ENCODE measurements around the gene EMILIN1. TPM values are rescaled to one million over a fixed set of nuclear protein-coding genes. Genes with fewer than 3 reads are reported as not detected.

The EMILIN1 gene
- total RNA-seq, result 66.1 TPM

DNA sequence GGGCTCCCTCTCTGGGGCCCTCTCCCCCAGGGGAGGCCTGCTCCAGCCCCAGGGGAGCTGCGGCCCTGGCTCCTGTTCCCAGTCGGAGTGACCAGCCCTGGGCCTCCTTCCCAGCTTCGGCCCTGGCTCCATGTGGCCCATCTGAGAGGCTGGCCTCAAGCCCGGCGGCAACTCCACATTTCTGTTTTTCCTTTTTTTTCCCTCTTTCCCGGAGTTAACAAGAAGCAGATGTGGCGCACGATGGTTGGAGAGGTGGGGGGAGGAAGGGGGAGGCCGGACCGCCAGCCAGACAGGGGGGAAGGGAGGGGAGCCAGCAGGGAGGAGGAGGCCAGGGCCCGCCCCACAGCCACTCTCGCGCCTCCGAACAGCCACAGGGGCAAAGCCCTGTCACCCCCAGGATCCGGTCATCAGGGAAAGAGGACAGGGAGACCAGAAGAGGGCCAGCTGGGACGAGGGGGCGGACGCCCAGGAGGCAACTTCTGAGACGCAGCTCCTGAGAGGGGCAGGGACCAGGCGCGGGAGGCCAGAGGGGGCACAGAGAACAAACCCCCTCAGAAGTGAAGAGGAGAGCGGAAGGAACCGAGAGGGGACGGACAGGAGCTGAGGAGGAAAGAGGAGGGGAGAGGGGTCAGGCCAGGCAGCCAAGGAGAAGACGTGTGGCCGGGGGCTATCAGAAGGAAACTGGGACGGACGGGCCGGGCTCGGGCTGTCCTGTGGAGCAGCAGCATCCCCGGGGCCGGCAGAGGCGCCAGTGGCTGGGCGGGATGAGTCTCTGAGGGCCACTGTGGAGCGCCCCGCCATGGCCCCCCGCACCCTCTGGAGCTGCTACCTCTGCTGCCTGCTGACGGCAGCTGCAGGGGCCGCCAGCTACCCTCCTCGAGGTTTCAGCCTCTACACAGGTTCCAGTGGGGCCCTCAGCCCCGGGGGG, at the start of gene EMILIN1:
Gene EMILIN1, plus strand, starts transcription at position 349 of the 928 bp plus-strand sequence. Its CDS starts 451 bp downstream, at position 800.
- DNase-seq, result peak; percentile 93

DNA sequence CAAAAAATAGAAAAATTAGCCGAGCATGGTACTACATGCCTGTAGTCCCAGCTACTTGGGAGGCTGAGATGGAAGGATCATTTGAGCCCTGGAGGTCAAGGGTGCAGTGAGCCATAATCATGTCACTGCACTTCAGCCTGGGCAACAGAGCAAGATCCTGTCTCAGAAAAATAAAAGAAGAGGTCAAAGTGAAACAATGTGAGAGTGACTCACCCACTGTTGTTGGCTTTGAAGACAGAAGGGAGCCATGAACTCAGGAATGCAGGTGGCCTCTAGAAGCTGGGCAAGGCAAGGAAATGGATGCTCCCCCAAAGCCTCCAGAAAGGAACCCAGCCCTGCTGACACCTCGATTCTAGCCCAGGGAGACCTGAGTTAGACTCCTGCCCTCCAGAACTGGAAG, 49.4 kb upstream of the EMILIN1 start:
- no peak for DNase-seq

DNA sequence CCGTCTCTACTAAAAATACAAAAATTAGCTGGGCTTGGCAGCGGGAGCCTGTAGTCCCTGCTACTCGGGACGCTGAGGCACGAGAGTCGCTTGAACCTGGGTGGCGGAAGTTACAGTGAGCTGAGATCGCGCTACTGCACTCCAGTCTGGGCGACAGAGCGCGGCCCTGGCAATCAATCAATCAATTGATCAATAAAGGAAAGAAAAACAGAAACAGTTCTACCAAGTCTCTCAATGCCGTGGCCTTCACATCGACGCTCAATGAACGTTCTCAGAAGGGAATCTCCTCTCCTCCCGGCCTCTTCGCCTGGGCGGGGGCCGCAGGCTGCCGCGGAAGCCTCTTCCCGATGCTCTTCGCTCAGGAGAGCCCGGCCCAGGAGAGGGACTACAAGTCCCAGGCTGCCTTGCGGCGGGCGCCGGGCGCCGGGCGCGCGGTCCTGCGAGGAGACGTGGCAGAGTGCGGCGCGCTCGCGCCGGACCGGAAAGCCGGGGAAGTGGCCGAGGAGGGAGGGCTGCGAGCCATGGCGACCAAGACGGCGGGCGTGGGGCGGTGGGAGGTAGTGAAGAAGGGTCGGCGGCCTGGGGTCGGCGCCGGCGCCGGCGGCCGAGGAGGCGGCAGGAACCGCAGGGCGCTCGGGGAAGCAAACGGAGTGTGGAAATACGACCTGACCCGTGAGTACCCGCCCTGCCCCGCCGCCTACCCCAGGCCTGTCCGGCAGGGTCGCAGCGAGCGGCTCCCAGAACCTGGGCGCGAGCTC, 45.7 kb upstream of the EMILIN1 start, which contains the start of gene TMEM214:
Gene TMEM214, plus strand, starts transcription at position 471 of the 758 bp plus-strand sequence. Its CDS starts 51 bp downstream, at position 522.
- DNase-seq, result peak; percentile 70

DNA sequence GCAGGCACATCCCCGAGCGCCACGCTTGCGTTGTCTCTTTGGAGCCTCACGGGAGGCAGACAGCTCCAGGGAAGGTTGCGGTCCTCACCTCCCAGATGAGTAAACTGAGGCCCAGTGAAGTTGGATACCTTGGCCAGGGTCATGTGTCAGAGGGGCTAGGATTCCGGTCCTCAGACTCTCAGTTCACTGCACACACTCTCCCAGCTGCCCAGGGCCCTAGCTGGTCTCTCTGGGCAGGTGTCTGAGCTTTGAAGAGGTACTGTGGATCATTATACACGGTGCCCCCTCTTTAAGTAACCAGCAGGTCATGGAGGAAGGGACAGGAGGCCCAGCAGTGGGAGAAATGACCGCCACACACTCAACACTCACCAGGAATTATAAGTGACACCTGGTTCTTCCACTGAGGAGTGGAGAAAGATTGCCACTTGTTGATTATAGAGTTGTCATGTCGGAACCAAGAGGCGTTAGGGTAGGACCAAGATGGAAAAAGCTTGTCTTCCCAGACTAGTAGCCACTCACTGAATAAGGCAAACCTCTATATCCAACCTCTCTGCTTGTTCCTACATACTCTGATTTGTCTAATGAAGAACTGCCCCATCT, 45.1 kb upstream of the EMILIN1 start:
- DNase-seq, result no peak

DNA sequence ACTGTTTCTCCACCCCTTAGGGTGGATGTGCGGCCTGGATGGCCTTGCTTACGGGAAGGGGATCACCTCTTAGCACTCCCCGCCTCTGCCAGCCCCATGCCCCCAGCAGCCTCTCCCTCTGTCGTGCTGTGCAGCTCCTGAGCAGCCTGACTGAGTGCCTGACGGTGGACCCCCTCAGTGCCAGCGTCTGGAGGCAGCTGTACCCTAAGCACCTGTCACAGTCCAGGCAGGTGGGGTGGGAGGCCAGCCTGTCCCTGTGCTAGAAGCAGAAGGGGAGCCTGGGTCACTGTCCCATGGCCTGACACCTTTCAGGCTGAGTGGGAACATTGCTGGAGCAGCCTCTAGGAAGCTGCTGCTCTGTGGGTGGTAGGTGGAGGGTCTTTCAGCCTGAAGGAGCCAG, 40.4 kb upstream of the EMILIN1 start:
- DNase-seq, result no peak

DNA sequence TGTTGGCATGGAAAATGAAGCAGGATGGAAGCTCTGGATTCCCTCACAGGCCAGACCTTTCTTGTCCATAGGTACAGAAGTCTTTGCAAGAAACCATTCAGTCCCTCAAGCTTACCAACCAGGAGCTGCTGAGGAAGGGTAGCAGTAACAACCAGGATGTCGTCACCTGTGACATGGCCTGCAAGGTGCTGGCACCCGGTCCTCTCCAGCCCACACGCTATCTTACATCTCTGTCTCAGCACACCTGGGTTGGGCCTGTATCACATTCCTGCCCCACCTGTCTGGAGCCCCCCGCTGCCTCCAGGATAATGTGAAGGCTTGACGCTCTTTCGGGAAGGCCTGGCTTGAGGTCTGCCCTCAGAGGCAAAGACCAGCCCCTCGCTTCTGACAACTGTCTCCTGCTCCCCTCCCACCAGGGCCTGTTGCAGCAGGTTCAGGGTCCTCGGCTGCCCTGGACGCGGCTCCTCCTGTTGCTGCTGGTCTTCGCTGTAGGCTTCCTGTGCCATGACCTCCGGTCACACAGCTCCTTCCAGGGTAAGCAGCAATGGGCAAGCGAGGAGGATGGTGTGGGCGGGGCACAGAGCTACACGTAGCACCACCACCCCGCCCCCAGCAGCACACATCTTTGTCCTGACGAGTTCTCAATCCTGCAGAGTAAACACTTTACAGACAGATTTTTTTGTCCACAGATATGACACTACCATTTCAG, 39.6 kb upstream of the EMILIN1 start:
- no peak for DNase-seq

DNA sequence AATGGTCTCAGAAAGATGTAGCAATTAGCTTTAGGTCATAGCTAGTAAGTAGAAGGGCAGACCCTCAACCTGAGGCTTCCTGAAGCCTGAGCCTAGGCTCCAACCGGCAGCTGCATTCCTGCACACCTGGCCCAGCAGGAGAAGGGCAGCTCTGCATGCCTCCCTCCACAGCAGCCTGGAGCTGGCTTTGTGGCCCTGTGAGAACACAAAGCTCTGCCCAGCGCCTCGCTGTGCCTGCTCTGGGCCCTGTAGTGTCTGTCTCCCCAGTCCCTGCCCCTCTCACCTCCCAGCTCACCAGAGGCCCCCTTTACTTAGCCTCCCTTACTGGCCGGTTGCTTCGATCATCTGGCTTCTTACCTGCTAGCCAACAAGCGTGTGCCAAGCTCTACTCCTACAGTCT, 39.0 kb upstream of the EMILIN1 start:
- no peak for DNase-seq

DNA sequence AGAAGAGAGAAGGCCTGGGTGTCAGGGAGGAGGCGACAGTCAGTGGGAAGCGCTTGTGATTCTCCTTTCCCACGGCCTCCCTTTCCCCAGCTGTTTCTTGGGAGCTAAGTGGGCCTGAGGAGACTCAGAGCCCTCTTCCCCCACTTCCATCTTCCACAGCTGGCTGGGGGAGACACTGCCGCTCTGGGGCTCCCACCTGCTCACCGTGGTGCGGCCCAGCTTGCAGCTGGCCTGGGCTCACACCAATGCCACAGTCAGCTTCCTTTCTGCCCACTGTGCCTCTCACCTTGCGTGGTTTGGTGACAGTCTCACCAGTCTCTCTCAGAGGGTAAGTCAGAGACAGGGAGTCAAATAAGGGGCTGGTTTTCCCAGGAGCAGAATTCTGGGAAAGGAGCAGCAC, 38.5 kb upstream of the EMILIN1 start:
- no peak for DNase-seq

DNA sequence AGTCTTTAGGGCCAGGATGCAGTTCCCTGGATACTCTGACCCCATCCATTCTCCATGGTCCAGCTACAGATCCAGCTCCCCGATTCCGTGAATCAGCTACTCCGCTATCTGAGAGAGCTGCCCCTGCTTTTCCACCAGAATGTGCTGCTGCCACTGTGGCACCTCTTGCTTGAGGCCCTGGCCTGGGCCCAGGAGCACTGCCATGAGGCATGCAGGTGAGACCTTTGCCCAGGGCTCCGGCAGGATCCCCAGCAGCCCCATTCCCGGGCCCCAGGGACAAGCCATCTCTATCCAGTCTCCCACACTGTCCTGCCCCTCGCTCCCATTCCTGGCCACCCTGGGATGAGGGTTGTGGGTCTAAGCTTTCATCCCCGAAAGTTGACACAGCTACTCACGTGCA, 38.1 kb upstream of the EMILIN1 start:
- no peak for DNase-seq

DNA sequence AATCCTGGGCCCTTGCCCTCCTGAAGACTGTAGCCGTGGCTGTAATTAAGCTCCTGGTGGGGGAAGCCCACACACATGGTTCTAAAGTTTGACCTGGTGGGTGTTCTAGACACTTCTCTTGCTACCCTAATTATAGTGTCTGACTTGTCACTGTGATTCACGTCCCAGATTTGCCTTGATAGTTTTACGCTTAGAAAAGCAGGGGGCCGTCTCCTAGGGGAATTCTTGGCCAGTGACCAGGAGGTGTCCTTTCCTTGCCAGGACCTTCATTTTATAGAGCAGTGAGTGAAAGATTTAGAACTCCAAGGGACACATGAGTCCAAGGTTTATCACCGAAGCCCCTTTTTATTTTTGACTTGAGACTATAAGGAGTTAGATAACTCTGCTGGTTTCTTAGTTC, 36.7 kb upstream of the EMILIN1 start:
- no peak for DNase-seq

DNA sequence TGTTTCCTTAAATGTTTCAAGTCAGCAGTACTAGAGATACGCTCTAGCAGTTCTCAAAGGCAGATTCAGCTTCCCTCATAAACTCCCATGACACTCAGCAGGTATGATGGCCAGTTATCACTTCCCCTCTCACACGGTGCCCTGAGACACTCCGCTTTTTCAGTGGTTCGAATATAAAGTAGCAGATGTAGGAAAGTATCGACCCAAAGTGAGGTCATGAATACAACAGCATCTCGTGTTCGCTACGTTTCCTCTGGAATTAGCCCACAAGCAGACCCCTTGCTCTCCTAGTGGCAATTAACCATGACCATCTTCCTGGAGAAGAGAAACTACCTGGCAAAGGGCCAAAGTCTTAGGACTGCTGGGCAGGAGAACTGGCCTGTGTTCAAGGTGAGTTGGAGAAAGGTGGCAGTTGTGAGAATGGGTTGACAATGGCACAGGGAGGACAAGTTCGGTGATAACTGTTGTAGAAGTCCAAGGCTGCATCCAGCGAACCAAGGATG, 36.2 kb upstream of the EMILIN1 start:
- no peak for DNase-seq

DNA sequence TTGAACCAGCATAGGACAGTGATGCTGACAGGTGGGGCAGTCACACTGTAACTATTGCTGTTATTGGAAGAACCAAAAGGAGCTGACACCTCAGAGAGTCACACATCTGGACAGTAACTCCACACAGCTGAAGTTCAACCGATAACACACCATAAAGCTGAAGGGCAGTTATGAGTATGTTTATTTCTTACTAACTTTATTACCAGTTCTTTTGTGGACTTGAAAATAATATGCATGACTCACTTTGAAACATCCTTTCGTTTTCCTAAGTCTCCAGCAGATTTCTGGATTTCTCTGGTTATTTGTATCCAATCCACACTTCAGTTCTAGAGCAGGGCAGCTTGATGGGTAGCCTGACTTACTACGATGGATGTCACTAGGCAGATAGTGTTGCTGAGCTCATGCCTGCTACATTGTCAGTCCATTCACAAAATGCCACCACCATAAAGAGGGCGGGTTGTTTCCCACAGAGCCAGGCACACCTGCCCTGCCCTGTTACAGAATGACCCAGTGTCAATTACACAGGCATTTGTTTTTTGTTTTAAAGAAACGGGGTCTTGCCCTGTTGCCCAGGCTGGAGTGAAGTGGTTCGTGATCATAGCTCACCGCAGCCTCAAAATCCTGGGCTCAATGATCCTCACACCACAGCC, 35.3 kb upstream of the EMILIN1 start:
- DNase-seq, result no peak

DNA sequence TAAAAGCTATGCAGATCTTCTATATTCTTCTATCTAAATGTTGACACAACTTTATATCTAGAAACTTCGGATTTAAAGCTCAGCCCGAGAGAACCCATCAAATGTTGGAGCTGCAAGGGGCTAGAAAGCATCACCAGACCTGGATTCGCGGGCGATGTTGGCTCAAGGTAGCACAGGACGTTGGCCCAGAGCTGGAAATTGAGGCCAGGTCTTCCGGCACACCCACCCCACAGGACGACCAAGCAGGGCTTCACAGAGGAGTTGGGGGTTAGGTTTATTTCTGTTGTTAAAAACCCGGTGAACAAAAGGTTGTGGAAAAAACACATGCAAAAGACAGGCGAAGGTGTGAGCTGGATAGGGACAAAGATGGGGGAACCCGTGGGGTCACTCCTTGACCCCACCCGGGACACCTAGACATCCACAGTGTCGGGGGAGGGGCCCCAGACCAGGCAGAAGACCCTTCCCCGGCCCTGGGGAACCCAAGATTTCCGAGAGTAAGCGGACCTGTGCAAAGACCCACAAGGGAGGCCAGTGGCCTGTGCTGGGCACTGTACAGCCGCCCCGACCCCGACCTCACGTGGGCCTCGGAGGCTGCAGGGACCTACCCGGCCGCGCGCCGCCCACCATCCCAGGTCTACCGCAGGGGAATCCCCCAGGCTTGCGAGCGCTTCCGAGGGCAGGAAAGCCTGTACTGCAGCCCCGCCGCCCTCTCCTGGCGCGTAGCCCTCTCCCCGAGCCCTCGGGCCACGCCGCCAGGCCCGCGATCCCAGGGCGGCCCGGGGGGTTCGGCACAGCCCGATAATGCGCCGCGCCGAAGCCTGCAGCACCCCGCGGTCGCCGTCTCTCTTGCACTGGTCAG, 28.8 kb upstream of the EMILIN1 start:
- no peak for DNase-seq

DNA sequence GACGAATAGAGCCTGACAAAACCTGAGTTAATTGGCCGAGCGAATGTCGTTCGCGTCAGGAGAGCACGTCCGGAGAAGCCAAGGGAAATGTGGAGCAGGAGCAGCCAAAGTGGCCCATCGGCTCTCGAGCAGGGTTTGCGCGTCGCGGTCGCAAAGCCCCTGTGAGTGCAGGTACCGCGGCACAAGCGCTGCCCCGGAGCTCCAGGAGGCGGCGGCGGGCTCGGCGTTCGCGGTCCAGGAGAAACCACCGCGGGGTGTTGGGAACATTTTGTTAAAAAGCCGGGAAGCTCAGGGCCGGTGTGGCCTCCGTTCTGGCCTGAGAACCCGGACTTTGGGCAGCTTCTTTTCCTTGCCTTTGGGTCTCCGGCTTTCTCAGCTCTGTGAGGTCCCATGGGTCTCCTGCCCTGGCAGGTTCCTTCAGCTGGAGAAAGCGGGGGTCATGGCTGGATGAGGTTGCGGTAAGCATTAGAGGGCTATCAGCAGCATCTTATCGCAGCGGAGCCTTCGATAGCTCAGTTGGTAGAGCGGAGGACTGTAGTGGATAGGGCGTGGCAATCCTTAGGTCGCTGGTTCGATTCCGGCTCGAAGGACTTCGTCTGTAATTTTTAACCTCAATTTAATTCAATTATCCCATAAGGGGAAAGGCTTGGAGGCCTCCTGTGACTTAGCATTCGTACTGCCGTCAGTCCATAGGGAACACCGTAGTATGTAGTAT, 28.0 kb upstream of the EMILIN1 start:
- peak; percentile 97 for DNase-seq

DNA sequence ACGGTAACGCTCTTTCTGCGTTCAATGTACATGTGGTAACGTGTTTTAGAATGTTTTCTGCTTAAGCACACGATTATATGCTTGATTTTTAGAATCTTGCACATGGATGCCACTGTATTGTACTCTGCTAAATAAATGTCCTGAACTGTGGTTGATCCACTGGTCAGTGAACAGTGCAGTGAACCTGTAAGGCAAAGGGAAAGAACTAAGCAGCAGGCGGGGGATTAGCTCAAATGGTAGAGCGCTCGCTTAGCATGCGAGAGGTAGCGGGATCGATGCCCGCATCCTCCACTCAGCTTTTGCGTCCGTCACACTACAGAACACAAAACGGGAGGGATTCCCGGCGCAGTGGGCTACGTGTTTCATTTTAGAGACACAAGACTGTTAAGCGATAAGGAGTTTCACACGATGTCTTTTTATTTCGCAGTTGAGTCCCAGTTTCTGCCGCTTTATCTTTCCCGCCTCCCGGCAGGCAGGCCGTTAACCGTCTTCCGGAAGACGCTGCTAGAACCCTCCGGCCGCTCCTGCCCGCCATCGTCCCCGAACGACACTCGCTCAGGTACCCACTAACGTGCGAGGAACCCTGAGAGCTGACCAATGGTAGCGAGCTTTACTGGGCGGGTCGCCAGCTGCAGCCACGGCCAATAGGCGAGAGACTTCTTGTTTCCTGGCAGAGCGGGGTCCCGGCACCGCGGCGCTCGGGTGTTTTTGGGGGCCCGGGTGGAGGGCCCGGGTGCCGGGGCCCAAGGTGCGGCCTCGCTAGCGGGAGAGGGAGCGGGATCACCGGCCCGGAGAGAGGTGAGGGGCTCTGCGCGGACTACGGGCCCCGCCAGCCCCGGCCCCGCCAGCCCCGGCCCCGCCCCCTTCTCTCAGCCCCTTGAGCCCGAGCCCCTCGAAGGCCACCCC, 27.2 kb upstream of the EMILIN1 start, which contains the start of gene AGBL5:
Gene AGBL5, plus strand, starts transcription at position 673 of the 906 bp plus-strand sequence. CDS start 1,291 bp downstream, outside the sequence.
- DNase-seq, result peak; percentile 97

DNA sequence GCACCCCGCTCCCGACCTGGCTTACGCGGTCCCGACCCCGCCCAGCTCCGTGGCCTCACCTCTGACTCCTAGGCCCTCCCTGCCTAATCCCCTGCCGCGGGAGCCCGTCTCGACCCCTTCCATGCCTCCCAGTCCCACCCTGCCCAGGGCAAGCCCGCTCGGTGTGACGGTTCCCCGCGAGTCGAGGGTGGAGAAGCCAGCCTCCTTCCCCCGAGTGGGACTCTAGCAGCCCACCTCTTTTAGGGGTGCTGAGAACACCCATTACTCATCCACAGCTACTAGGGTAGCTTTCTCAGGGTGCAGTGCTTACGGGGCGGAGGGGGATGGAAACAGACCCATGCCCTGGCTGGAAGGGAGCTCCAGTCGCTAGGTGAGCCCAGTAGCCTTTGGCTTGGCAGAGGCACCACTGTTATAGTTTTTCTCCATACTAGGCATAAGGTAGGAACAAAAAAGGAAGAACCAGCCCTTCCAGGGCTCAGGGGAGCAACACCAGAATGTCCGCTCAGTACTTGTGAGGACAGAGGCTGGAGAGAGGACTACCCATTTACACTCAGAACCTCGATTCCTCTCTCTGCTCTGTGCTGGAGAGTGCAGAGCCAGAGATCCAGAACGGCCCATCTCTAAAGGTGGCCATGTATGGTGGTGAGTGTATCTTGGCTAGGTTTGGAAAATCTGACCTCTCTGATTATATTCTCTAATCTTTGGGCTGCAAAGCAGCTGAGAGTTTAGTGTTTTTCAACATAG, 26.3 kb upstream of the EMILIN1 start:
- DNase-seq, result no peak

DNA sequence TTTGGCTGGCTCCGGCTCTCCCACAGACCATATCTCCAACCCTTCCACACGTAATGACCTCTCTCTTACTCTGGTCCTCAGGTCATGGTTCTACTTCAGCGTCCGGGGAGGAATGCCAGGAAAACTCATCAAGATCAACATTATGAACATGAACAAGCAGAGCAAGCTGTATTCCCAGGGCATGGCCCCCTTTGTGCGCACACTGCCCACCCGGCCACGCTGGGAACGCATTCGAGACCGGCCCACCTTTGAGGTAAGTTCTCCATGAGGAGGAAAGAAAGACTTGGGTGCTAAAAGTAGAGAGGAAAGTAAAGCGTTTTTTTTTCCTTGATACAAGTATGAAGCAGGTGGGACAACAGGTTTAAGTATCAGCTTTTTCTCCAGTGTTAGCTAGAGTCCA, 25.1 kb upstream of the EMILIN1 start:
- no peak for DNase-seq

DNA sequence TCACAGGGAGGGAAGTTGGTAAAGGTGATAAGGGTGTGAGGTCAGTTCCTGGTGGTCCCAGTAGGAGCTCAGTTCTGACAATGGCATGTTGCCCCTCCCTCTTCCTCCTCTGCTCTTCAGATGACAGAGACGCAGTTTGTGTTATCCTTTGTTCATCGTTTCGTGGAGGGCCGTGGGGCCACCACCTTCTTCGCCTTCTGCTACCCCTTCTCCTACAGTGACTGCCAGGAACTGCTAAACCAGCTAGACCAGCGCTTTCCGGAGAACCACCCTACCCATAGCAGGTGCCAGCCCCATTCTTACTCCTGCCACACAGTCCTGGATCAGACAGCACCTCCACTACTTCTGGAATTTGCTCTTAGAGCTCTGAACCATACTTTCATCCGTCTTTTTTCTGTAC, 24.6 kb upstream of the EMILIN1 start:
- DNase-seq, result no peak
